H1 (cell line): ENCODE results near the gene ZBTB45. TPM values are rescaled to one million over a fixed set of nuclear protein-coding genes. Genes with fewer than 3 reads are reported as not detected.

Source experiments
- CTCF ChIA-PET: fragments of 300-600 bp; sonication (Branson Sonifier 250); formaldehyde crosslinking; loops from one replicate; lab custom pipeline; 2021; ENCODE audit not compliant: partially characterized antibody; lab: Charles Lee
- POLR2A ChIA-PET: fragments of 300-600 bp; sonication (Branson Sonifier 250); formaldehyde crosslinking; loops from one replicate; lab custom pipeline; 2021; ENCODE audit warnings: inconsistent platforms; ENCODE audit not compliant: partially characterized antibody; lab: Charles Lee
- DNase-seq, 2 experiments: peaks; one replicate each; pipeline versions ENCODE4 v3.0.0 to v3.0.0-alpha.2; 2010 to 2022; ENCODE audit warnings: low spot score in 2 of 2, low read depth in 1 of 2, mixed read lengths in 1 of 2
- FAIRE-seq: peaks from 2 replicates; lab custom pipeline; 2011; peaks lifted over from hg19 to GRCh38; lab: Jason Lieb, UNC
- H2AFZ ChIP-seq: 2 replicates; pipeline ENCODE4 v1.8.1; 2012; ENCODE audit warnings: low read length, inconsistent platforms
- H2AK5ac ChIP-seq: 2 replicates; pipeline ENCODE4 v1.6.1; 2013; ENCODE audit warnings: low read depth, low read length
- H2BK120ac ChIP-seq: replicated peaks from 2 replicates; pipeline ENCODE3; 2013; ENCODE audit warnings: low read depth, low read length, inconsistent platforms
- H2BK12ac ChIP-seq: 2 replicates; pipeline ENCODE4 v1.6.1; 2013; ENCODE audit warnings: low read depth, low read length
- H2BK15ac ChIP-seq: 2 replicates; pipeline ENCODE4 v1.6.1; 2013; ENCODE audit warnings: low read length
- H2BK20ac ChIP-seq: 2 replicates; pipeline ENCODE4 v1.6.1; 2013; ENCODE audit warnings: low read length
- H2BK5ac ChIP-seq: 2 replicates; pipeline ENCODE4 v1.6.1; 2013; ENCODE audit warnings: low read depth, low read length
- H3K14ac ChIP-seq: 2 replicates; pipeline ENCODE4 v1.6.1; 2013; ENCODE audit warnings: inconsistent platforms; ENCODE audit not compliant: insufficient read length
- H3K18ac ChIP-seq: 2 replicates; pipeline ENCODE4 v1.6.1; 2013; ENCODE audit warnings: low read length; ENCODE audit errors: extremely low read depth
- H3K23ac ChIP-seq: 2 replicates; pipeline ENCODE4 v1.6.1; 2013; ENCODE audit warnings: inconsistent platforms; ENCODE audit not compliant: insufficient read length
- H3K23me2 ChIP-seq: 2 replicates; pipeline ENCODE4 v1.6.1; 2013; ENCODE audit warnings: low read depth, low read length
- H3K27ac ChIP-seq: 2 replicates; pipeline ENCODE4 v1.6.1; 2011; ENCODE audit warnings: low read depth, low read length, inconsistent platforms
- H3K27me3 ChIP-seq, 4 experiments: replicated peaks in 1 of 4; 1 replicate in 1 of 4; 2 replicates in 3 of 4; pipeline versions ENCODE4 v1.6.1 to v1.8.1; 2011 to 2013; ENCODE audit warnings: low read length in 3 of 4, mild to moderate bottlenecking in 3 of 4, inconsistent platforms in 2 of 4, mixed read lengths in 2 of 4, moderate library complexity in 1 of 4; ENCODE audit not compliant: control insufficient read depth in 3 of 4, insufficient read depth in 3 of 4; ENCODE audit errors: extremely low read depth in 1 of 4
- H3K36me3 ChIP-seq, 4 experiments: 2 replicates each; pipeline versions ENCODE4 v1.6.1 to v1.8.1; 2011 to 2013; ENCODE audit warnings: mild to moderate bottlenecking in 4 of 4, low read length in 3 of 4, moderate library complexity in 2 of 4, control low read depth in 1 of 4, inconsistent platforms in 1 of 4; ENCODE audit not compliant: insufficient read depth in 4 of 4, control insufficient read depth in 2 of 4
- H3K4ac ChIP-seq: replicated peaks from 2 replicates; pipeline ENCODE3; 2013; ENCODE audit warnings: low read length, low read depth, mixed read lengths, inconsistent platforms; ENCODE audit not compliant: insufficient read length
- H3K4me1 ChIP-seq, 4 experiments: replicated peaks in 1 of 4; 1 replicate in 1 of 4; 2 replicates in 3 of 4; pipeline versions ENCODE4 v1.6.1 to v1.8.1; 2011 to 2013; ENCODE audit warnings: low read length in 3 of 4, inconsistent platforms in 2 of 4, mixed read lengths in 1 of 4; ENCODE audit not compliant: insufficient read depth in 4 of 4, control insufficient read depth in 3 of 4
- H3K4me2 ChIP-seq, 2 experiments: 2 replicates each; pipeline versions ENCODE4 v1.6.1 to v1.8.1; 2011 to 2013; ENCODE audit warnings: low read depth in 2 of 2, low read length in 2 of 2, control low read depth in 1 of 2, inconsistent platforms in 1 of 2, mild to moderate bottlenecking in 1 of 2; ENCODE audit not compliant: insufficient read depth in 1 of 2
- H3K4me3 ChIP-seq, 4 experiments: fragments of 200-600, 300-600 bp in 1 of 4; sonication (generic), shearing (Covaris generic), sonication (Bioruptor Twin) in 1 of 4; 2 replicates each; pipeline versions ENCODE4 v1.5.1 to v1.8.1; 2011 to 2016; ENCODE audit warnings: low read length in 4 of 4, low read depth in 3 of 4, control low read depth in 2 of 4, inconsistent platforms in 2 of 4, mild to moderate bottlenecking in 2 of 4, mixed read lengths in 1 of 4, moderate library complexity in 1 of 4; ENCODE audit not compliant: insufficient read depth in 2 of 4; ENCODE audit errors: extremely low read depth in 1 of 4
- H3K56ac ChIP-seq: replicated peaks from 2 replicates; pipeline ENCODE3; 2013; ENCODE audit warnings: low read depth, mild to moderate bottlenecking, mixed read lengths, low read length, inconsistent platforms; ENCODE audit not compliant: insufficient read length
- H3K79me1 ChIP-seq: 2 replicates; pipeline ENCODE4 v1.6.1; 2013; ENCODE audit warnings: low read depth, low read length, control low read depth
- H3K79me2 ChIP-seq, 2 experiments: 2 replicates each; pipeline versions ENCODE4 v1.6.1 to v1.8.1; 2012 to 2013; ENCODE audit warnings: low read length in 2 of 2, mild to moderate bottlenecking in 2 of 2, inconsistent platforms in 1 of 2; ENCODE audit not compliant: insufficient read depth in 2 of 2, control insufficient read depth in 1 of 2
- H3K9ac ChIP-seq, 4 experiments: replicated peaks in 1 of 4; 1 replicate in 1 of 4; 2 replicates in 3 of 4; pipeline versions ENCODE4 v1.6.1 to v1.8.1; 2011 to 2013; ENCODE audit warnings: low read depth in 3 of 4, low read length in 3 of 4, control low read depth in 2 of 4, mild to moderate bottlenecking in 2 of 4, moderate library complexity in 2 of 4, inconsistent platforms in 1 of 4; ENCODE audit errors: extremely low read depth in 1 of 4
- H3K9me3 ChIP-seq, 2 experiments: 2 replicates each; pipeline versions ENCODE4 v1.6.1 to v1.8.1; 2012 to 2013; ENCODE audit warnings: mild to moderate bottlenecking in 2 of 2, moderate library complexity in 2 of 2, control low read depth in 1 of 2, inconsistent platforms in 1 of 2, low read depth in 1 of 2, low read length in 1 of 2, mixed read lengths in 1 of 2; ENCODE audit not compliant: insufficient read depth in 2 of 2
- H4K20me1 ChIP-seq, 2 experiments: replicated peaks in 1 of 2; 2 replicates each; pipeline versions ENCODE3 to v1.8.1; 2011 to 2013; ENCODE audit warnings: inconsistent platforms in 2 of 2, low read length in 2 of 2, mild to moderate bottlenecking in 1 of 2; ENCODE audit not compliant: insufficient read depth in 2 of 2, control insufficient read depth in 1 of 2
- H4K5ac ChIP-seq: 2 replicates; pipeline ENCODE4 v1.6.1; 2013; ENCODE audit warnings: low read length, low read depth, mixed read lengths, inconsistent platforms; ENCODE audit not compliant: insufficient read length
- H4K8ac ChIP-seq: 2 replicates; pipeline ENCODE4 v1.8.0; 2013; ENCODE audit warnings: mild to moderate bottlenecking, moderate library complexity, low read length, inconsistent platforms; ENCODE audit not compliant: insufficient read depth; ENCODE audit errors: extremely low read depth
- H4K91ac ChIP-seq: replicated peaks from 2 replicates; pipeline ENCODE3; 2013; ENCODE audit warnings: low read length, mixed read lengths, inconsistent platforms; ENCODE audit not compliant: insufficient read length
- ASH2L ChIP-seq: fragments of 200-600, 300-600 bp; sonication (generic); IDR thresholded peaks from one replicate; pipeline ENCODE4 v1.7.1; 2017; ENCODE audit warnings: low read length
- CBX8 ChIP-seq: fragments of 300-800, 300-1000 bp; sonication (generic); IDR thresholded peaks from 2 replicates; pipeline ENCODE4 v1.7.1; 2016; ENCODE audit warnings: low read depth, low read length, borderline replicate concordance
- CEBPB ChIP-seq: IDR thresholded peaks from 2 replicates; pipeline ENCODE4 v1.6.1; 2012; ENCODE audit warnings: low read depth, low read length
- CTCF ChIP-seq, 3 experiments: IDR thresholded peaks; 1 replicate in 2 of 3; 2 replicates in 1 of 3; pipeline versions ENCODE4 v1.5.1 to v1.6.1; 2011; ENCODE audit warnings: low read length in 3 of 3, mild to moderate bottlenecking in 3 of 3, inconsistent platforms in 2 of 3, low read depth in 1 of 3, moderate library complexity in 1 of 3; ENCODE audit not compliant: insufficient read depth in 1 of 3; ENCODE audit errors: control extremely low read depth in 1 of 3
- HDAC6 ChIP-seq: IDR thresholded peaks from one replicate; pipeline ENCODE4 v1.7.1; 2012; ENCODE audit warnings: low read depth, mild to moderate bottlenecking, inconsistent platforms, low read length, moderate library complexity
- POLR2AphosphoS5 ChIP-seq: IDR thresholded peaks from 2 replicates; pipeline ENCODE4 v1.6.1; 2011; ENCODE audit warnings: low read depth, low read length
- RXRA ChIP-seq: IDR thresholded peaks from 2 replicates; pipeline ENCODE4 v1.6.1; 2011; ENCODE audit warnings: low read depth, mild to moderate bottlenecking, low read length, moderate library complexity; ENCODE audit not compliant: insufficient read depth
- WGBS, 2 experiments: shearing (Covaris generic) in 1 of 2; methylation state at CpG; one replicate each; pipeline versions ENCODE4 v1.1.6 to v1.1.7; 2013 to 2015; ENCODE audit warnings: low lambda C conversion rate in 2 of 2, mixed read lengths in 2 of 2, inconsistent platforms in 1 of 2, low coverage in 1 of 2, missing lambda C conversion rate in 1 of 2; ENCODE audit not compliant: insufficient replicate concordance in 2 of 2, insufficient coverage in 1 of 2, insufficient read length in 1 of 2; ENCODE audit errors: extremely low coverage in 1 of 2, missing lambda C conversion rate in 1 of 2; 5-methylcytosine and 5-hydroxymethylcytosine counted together
- polyA plus RNA-seq, 7 experiments: library from polyadenylated mRNA; depleted of rRNA in 3 of 7; stranded (reverse) in 5 of 7; unstranded in 2 of 7; fragments of >200 nt in 5 of 7; fragments of 200-250 nt in 2 of 7; gene quantifications; 1 replicate in 5 of 7; 2 replicates in 1 of 7; 4 replicates in 1 of 7; pipeline versions ENCODE4 v1.2.1 to v1.2.3, GENCODE V29; 2011 to 2013; ENCODE audit warnings: missing spikeins in 2 of 7, mixed read lengths in 2 of 7
- total RNA-seq: library from RNA; stranded (reverse); fragmentation: NEBNext Ultra II Directional; extraction: Animal tissue kit (Norgen Biotek cat#: 25700); gene quantifications from 2 replicates; pipeline ENCODE4 v1.2.1, GENCODE V29; 2021

ZBTB45 gene
- total and polyA plus RNA-seq, 2 of the 8 experiments (the other 6 are each of a cell fraction or from before 2014, with no cell fraction given), result 16.9 to 17.2 TPM

- Histone ChIP-seq H3K18ac (no peak overlapping the region), H3K23ac (no peak overlapping the region), H3K23me2 (peaks cover 11% of the 10 kb centered on the region), H2AK5ac (no peak overlapping the region), H3K56ac (no peak overlapping the region), H3K9me3 (no peaks in the 10 kb centered on the region), H2AFZ (no peak overlapping the region), H3K14ac (no peak overlapping the region), H3K79me1 (peaks cover 5% of the 10 kb centered on the region), H4K8ac (peak overlapping the region; percentile 25; the same call in 1 of the 2 replicates), H4K91ac (no peak overlapping the region), H3K4ac (no peak overlapping the region), H3K4me3 (no peak overlapping the region), H3K79me2 (peaks cover 0 to 17% of the 10 kb centered on the region in 2 experiments; a peak in 1 of 4 replicates), H2BK15ac (no peak overlapping the region), H4K20me1 (peaks cover 2 to 9% of the 10 kb centered on the region in 2 experiments), H2BK120ac (no peak overlapping the region), H3K27me3 (no peaks in the 10 kb centered on the region), H2BK5ac (0 out of 2 replicates have a peak overlapping the region, but pooled peaks have one; percentile 35), H3K36me3 (peaks cover 0 to 9% (median 2%) of the 10 kb centered on the region in 4 experiments; a peak in 2 of 8 replicates), H2BK12ac (no peak overlapping the region), H3K4me1 (peaks cover 0 to 35% (median 20%) of the 10 kb centered on the region in 4 experiments; a peak in 6 of 7 replicates), H3K4me2 (peak overlapping the region in 1 of 2 experiments; percentile 67; a peak in 1 of 4 replicates), H2BK20ac (no peak overlapping the region), H3K27ac (no peak overlapping the region), H3K9ac (no peak overlapping the region), H4K5ac (no peak overlapping the region)
- 89% methylated on average over 37 of the region's 65 CpGs; no CpG with 5 or more reads in 1 of the 2 experiments for WGBS, 2 experiments
- ChIA-PET POLR2A (interaction anchor here (0.5 to 21.3 kb wide), 13 partner anchors 8 to 334 kb away, joined by 3 to 650 read pairs (median 6); partner anchors contain the start of genes CHMP2A, RNF225, TRIM28 and UBE2M), CTCF (interaction anchor here (0.7 to 5.2 kb wide), 9 partner anchors 11 to 68 kb away, joined by 3 to 27 read pairs (median 4); no protein-coding TSS in a partner anchor)
- FAIRE-seq (no peak), DNase-seq (no peak)
- TF ChIP-seq CBX8, result no peak
- no peak for TF ChIP-seq RXRA
- TF ChIP-seq POLR2AphosphoS5, result peak; percentile 40
- TF ChIP-seq CEBPB, result no peak
- no peak for TF ChIP-seq ASH2L
- TF ChIP-seq CTCF (IDR thresholded peaks at IDR 0.05; ENCODE audit: control extremely low read depth in 1 of 3, insufficient read depth in 1 of 3, low read depth in 1 of 3, low read length in 3 of 3), result peak in 2 of 3 experiments; percentile 25 to 51; a peak in 3 of 4 replicates
- TF ChIP-seq HDAC6, result no peak
Measured at GRCh38 chr19:58516964-58517833, 2.4 kb downstream of the ZBTB45 start.
